RPMI7951 (cell line): ENCODE results near the gene LGSN. TPM values are rescaled to one million over a fixed set of nuclear protein-coding genes. Genes with fewer than 3 reads are reported as not detected.
"Not testable (repeated sequence)": the region's sequence is repeated elsewhere in the genome, so short reads cannot be mapped to it uniquely, and the experiment has no call there.

Source experiments
- DNase-seq: peaks from one replicate; pipeline ENCODE4 v3.0.0-alpha.2; 2012; ENCODE audit warnings: low read depth
- total RNA-seq: library from RNA; depleted of rRNA; stranded (reverse); fragments of >200 nt; shearing (Covaris generic); gene quantifications from 2 replicates; pipeline ENCODE4 v1.2.3, GENCODE V29; 2014

LGSN gene
- total RNA-seq, 1 experiment from 2014 or later = not detected

DNA sequence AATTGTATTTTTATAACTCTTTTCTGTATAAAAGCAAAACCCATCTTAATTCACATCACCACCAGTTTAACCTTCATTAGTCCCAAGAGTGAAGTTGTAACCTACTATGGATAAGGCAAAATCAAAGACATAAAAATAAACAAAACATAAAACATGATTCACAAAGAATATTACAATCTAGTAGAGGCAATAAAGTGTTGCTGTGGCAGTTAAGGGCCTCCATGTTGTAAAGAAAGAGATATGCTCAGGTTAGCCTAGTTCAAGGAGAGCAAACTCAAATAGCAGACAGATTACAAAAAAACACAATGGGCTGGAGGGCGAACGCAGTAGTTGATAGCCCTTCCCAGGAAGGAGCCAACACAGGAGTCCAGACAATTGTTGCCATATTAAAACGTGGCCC lies 13.4 kb downstream of the LGSN start:
- no peak for DNase-seq

- no peak for DNase-seq
These were observed 14.5 kb downstream of the LGSN start for GRCh38 chr6:63305277-63305676.

DNA sequence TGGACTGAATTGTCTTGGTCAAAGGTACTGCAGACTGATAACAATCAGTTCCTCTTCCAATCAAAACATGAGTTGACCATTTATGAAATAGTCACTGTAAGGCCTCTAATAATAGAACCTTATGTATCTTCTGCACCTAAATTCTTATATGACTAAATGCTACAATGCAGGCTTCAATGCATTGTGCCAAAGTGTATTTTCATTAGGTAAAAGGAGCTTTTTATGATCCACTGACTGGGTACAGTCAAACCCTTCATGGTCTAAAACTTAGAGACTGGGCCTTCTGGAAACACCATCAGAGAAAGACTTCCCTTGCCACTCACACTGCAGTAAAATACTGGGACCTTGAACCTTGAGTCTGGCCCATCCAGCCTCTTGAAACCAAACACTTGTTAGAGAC lies 16.3 kb downstream of the LGSN start:
- no peak for DNase-seq

GRCh38 chr6:63299667-63300066 lies 20.1 kb downstream of the LGSN start:
- no peak for DNase-seq

GRCh38 chr6:63295553-63296194 lies 24.1 kb downstream of the LGSN start:
- DNase-seq = no peak

DNA sequence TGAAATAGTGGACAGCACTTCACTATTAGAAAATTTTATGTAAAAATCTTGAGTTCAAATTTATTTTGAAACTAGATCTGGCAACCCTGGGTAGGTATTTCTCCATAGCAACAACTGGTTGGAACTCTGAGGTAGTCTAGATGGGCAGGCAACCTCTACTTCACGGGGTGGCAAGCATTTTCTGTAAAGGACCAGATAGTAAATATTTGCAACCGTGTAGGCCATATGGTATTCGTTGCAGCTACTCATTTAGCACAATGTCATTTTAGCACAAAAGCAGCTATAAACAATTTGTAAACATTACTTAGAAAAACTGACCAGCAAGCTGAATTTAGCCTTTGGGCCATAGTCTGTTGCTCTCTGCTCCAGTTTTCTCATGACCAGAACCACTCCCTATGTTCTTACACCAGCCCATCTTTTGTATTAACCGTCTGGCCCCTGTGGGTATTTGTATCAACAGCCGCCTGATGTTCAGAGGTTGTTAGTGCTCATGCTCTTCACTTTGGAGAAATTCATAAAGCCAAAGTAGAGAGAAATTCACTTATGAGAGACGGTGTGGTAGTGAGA lies 29.2 kb downstream of the LGSN start:
- no peak for DNase-seq

- DNase-seq = no peak
These were observed 30.4 kb downstream of the LGSN start for GRCh38 chr6:63289269-63289872.

- DNase-seq = no peak
These were observed 39.1 kb downstream of the LGSN start for GRCh38 chr6:63280639-63281180.

GRCh38 chr6:63278916-63279315 lies 40.9 kb downstream of the LGSN start:
- DNase-seq = no peak

DNA sequence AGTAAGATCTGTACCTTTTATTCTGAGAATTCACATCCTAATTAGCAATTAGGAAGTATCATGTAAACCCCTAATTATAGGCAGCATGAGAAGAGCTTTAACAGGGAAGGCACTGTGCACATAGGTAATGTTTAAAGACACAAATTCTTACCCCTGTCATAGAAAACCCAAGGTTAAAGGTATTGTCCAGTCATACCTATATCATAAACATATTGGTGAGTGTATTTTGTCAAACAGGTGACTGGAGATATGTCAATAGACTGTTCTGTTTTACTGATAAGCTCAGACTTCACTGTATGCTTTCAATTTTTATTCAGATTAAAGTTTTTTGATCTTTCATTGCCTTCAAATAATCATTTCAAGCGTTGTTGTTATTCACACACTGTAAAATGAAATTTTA lies 43.8 kb downstream of the LGSN start:
- DNase-seq = no peak

- not testable (repeated sequence) for DNase-seq
These were observed 44.9 kb downstream of the LGSN start for GRCh38 chr6:63274795-63275430.

GRCh38 chr6:63272397-63272796 lies 47.4 kb downstream of the LGSN start:
- peak; percentile 9 for DNase-seq

- DNase-seq = no peak
These were observed 50.3 kb downstream of the LGSN start for GRCh38 chr6:63269470-63269869.

DNA sequence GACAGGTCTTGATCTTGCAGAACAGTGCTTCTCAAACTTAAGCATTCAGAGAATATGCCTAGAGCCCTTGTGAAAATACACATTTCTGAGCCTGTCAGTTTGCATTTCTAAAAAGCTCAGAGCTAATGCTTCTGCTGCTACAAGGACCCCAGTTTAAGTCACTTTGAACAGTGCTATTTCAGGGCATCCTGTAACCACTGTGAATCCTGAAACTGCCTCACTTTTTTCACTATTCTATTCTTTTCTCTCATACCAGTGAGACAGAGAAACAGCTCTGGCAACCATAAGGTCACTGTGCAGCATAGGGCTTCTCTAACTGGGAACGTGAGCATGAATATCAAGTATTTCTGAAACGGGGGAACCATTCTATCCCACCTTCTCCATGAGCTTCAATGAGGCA lies 51.2 kb downstream of the LGSN start:
- DNase-seq = no peak

- no peak for DNase-seq
These were observed 52.0 kb downstream of the LGSN start for GRCh38 chr6:63267828-63268227.

GRCh38 chr6:63267046-63267445 lies 52.7 kb downstream of the LGSN start:
- DNase-seq = no peak

- DNase-seq = no peak
These were observed 56.3 kb downstream of the LGSN start for GRCh38 chr6:63263444-63263843.

DNA sequence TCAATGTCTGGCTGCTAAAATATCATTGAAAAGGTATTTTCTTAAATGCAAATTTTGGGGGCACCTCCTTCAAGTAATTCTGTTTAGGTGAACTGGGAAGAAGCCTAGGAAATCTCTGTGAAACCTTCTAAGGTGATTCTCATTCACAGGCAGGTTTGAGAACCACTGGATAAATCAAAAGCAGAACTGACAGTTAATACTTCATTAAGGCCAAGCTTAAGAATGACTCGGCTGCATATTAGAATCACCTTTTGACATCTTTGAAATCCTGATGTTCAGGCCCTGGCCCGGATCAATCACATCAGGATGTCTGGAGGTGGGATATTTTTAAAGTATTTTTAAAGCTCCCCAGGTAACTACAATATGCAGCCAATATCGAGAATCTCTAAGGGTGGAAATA lies 58.0 kb downstream of the LGSN start:
- DNase-seq = no peak

DNA sequence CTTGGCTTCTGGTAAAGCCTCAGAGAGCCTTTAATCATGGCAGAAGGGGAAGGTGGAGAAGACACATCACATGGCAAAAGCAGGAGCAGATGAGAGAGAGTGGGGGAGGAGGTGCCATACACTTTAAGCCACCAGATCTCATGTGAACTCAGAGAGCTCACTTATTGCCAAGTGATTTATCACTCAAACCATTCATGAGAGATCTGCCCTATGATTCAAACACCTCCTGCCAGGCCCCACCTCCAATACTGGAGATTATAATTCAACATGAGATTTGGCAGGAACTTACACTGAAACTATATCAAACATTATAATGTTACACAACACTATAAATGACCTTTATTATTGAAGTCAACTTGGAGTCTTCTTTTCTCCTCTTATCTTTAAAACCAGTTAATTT lies 60.6 kb downstream of the LGSN start:
- DNase-seq = no peak

DNA sequence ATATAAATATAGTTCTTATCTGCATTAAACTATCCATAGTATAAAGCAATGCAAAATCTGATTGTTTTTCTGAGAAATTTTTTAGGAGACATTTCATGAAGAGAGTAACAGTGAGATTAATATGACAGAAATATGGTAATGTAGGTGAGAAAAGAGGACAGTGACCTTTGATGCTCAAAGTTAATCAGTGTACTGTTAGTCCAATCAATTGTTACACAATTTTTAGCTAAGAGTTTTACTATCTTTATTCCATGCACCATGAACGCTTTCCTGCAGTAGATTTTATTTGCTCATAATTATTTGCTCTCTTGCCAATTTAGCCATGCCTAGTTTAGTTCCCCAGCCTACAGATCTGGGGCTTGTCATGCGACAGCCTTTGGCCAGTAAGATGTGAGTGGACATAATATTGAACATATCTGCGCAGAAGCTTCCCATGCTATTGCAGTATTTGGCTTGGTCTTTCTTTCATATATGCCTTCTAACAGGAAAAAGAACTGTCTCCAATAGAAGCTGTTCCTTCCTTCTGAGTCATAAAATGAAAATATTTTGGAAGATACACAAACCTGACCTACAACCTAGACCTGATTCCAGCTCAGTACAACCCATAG lies 69.8 kb downstream of the LGSN start:
- no peak for DNase-seq

- no peak for DNase-seq
These were observed 73.2 kb downstream of the LGSN start for GRCh38 chr6:63246581-63246980.

GRCh38 chr6:63245909-63246308 lies 73.9 kb downstream of the LGSN start:
- DNase-seq = no peak
